NCI-H187 treated with DMSO at 0.1 percent for 48 hours (cell line): Measurements from ENCODE around the gene PEF1.

Experiments used
- DNase-seq: peaks from one replicate; lab custom pipeline; 2025; lab: John Stamatoyannopoulos, UW

PEF1 gene, protein sequence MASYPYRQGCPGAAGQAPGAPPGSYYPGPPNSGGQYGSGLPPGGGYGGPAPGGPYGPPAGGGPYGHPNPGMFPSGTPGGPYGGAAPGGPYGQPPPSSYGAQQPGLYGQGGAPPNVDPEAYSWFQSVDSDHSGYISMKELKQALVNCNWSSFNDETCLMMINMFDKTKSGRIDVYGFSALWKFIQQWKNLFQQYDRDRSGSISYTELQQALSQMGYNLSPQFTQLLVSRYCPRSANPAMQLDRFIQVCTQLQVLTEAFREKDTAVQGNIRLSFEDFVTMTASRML

DNA sequence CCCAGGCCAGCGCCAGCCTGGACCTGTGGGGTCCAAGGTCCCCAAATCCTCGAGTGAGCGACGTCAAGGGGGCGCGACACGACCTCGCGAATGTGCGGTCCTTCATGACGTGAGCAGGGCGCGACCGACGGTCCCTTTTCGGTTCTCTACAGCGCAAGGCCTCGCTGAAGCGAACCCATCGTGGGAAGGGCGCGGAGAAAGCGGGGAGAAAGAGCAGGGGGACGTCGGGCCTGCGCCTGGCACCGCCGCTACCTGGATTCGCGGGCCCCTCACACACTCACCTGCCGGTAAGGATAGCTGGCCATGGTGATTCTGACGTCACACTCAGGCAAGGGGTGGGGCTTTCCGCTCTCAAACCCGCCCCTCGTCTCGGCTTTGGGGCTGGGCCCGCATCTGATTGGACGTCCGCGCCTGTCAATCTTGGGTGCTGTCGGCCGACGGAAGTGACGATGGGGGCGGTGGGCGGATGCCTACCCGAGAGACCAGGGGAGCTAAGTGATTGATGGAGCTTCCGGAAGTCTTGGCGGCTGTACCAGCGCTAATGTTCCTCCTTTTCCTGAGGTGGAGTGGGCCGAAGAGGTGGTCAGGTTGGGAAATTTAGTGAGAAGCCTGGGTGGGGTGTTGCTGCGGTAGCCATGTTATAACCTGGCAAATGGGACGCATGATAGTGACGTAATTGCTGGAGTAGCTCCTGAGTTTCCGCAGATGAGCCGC lies at the start of gene PEF1:
Gene PEF1 (minus strand): TSS at position 317 of the 714 bp plus-strand sequence. CDS start 12 bp downstream, at position 305.
- DNase-seq = peak; percentile 95

DNA sequence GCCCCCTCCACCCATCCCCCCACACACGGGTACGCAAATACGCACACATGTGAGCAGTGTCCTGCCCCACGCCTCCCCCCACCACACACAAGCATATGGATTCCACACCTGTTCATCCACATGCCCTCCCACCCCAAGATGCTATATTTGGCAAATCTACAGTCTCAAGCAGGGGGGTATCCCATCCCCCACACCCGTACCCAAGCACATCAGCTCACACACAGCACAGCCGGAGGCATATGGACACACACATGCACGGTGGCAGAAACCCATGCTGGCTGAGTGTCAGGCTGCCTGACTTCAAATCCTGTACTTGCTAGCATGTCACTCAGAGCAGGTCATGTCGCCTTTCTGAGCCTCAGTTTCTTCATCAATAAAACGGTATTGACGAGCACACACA lies 48.6 kb upstream of the PEF1 start:
- no peak for DNase-seq

DNA sequence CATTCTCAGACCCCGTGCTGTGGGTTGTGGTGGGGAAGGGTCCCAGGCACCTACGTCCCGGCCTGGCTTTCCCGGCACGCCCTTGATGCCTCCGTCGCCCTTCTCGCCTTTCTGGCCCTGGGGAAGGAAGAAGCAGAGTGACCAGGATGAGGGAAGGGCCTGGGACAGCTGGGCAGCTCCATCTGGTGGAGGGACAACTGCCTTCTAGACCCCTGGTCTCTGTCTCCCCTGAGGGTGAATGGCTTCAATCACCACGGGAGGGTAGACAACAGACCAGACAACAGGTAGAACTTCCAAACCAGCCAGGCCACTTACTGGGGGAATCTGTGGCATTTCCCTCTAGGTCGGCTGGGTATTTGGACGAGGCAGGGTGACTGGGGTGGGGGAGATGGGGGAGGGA lies 47.3 kb upstream of the PEF1 start:
- no peak for DNase-seq

DNA sequence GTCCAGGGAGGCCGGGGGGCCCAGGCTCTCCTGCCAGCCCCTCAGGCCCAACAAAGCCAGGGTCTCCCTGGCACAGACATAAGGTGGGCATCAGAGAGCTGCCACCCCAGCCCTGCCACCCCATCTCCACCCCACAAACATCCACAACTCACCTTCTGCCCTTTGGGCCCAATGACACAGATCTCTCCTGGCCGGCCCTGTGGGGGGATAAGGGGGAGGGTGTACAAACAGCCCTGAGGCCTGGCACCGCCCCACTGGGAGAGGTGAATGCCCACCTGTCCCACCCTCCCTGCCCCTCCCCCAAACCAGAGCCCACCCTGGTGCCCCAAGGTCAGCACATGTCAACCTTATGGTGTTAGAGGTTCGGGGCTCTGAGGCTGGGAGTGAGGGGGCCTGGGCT lies 46.8 kb upstream of the PEF1 start:
- DNase-seq = no peak

DNA sequence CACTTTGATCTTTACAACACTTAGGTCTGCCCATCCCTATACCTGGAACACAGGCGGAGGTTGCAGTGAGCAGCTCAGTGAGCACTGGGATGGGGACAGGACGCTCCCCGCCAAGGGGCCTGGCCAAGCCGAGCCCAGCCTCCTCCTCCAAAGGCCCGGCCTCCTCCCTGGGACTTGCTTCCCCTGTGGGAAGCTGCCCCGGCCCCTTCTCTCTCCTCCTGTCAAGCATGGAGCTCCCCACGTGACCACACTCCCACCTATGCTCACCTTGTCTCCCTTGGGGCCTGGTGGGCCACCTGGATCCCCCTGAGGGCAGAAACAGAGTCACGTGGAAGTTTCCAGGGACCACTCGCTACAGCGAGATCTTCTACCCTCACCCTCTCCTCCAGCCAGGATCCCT lies 46.2 kb upstream of the PEF1 start:
- no peak for DNase-seq

DNA sequence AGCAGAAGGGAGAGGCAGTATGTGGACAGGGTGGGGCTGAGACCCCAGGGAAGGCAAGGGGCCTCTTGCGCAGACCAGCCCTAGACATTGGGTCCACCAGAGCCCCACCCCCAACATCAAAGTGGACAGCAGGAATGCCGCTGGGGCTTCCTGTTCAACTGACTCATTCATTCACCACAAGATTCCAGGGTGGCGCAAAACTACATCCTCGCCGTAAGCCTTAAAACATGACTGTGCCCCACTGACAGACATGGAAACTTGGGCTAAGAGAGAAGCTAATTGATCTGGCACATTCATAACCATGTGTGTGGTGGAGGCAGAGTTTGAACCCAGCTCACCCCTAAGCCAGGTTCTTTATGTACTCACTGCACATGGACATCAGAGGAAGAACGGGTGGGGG lies 45.2 kb upstream of the PEF1 start:
- DNase-seq = no peak

DNA sequence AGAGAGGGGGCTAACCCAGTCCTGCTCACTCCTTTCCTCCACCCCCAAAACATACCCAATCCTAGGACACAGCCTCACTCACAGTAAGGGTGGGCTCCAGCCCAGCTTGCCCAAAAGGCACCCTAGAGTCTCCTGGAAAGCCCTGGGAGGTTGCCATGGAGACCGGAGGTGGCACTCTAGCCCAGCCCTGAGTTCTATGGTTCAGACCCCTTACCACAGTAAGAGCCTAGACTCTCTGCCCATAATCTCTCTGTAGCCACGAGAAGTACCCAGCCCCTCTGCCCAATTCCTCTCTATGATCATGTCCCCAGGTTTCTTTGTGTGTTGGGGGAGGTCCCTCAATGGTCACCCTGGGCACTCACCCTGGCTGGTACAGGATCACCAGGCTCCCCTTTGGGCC lies 44.7 kb upstream of the PEF1 start:
- no peak for DNase-seq

DNA sequence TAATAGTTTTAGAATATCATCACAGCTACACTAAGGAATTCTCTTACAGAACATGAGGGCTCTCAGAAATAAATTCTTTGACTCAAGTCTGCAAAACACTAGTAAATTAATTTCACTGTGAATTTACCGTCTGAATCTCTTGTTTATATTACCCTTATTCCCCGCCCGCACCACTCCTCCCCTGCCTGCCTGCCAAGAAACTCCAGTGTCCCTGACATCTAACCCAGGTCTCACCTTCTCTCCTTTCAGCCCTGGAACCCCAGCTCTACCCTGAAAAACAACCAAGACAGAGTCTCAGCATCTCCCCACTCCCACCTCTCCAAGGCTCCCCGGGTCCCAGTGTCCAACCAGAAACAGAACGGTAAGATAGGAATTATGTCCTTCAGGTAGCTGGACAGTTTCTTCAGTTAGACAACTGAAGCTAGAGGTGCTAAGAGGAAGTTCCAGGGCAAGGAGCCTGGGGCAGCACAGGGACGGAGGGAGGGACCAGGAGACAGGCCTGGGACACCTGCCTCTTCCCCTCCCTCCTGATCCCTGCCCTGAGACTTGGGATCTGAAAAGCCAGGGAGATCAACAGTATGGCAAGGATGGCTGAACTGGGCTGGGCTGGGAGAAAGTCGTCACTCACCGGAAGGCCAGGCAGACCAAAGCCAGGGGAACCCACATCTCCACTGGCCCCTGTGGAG lies 43.7 kb upstream of the PEF1 start:
- DNase-seq = no peak

DNA sequence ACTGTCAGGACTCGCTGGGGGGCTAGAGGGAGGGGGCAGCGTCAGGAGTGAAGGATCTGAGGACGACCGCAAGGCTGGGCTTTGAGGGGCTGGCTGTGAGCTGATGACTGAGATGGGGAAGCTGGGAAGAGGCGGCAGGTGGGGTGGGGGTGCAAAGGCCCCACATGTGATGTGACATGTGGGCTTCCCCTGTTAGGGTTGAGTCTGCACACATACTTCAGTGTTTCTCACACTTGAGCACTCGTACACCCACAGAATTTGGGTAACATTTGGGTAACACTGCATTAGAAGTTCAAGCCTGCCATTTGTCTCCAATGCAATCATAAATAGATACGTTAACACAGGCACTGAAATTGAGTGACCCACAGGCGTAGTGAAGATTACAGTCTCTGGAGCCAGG lies 42.9 kb upstream of the PEF1 start:
- DNase-seq = no peak

DNA sequence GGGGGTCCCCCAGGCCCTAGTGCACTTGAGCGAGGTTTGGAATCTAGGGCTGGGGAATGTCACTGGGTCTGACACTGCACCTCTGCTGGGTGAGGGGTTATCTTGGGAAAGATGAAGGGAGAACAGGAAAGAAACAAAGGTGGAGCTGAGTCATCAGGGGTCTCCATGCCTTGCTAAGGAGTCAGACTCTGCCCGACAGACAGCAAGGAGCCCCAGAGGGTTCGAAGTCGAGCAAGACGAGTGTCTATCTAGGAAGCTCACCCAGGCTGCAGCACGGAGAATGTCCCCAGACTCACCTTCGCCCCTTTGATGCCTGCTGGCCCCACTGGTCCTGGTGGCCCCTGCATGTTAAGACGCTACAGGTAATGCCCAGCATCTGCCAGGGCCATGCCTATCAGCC lies 41.1 kb upstream of the PEF1 start:
- no peak for DNase-seq

DNA sequence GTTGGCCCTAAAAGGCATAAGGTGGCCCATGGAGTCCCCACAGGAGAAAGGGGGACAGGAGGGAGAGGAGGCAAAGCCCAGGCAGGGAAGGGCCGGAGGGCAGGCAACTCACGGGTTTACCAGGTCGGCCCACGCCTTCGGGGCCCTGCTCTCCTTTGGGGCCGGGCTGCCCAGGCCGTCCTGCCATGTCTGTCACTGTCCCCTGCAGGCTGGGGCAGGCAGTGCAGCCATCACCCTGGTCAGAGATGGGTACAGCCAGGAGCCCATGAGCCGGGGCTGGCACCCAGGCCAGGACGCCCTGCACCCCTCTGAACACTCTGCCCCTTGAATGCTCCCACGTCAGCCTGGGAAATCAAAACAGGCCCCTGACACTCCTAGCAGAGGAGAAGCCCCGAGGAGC lies 39.3 kb upstream of the PEF1 start:
- no peak for DNase-seq

DNA sequence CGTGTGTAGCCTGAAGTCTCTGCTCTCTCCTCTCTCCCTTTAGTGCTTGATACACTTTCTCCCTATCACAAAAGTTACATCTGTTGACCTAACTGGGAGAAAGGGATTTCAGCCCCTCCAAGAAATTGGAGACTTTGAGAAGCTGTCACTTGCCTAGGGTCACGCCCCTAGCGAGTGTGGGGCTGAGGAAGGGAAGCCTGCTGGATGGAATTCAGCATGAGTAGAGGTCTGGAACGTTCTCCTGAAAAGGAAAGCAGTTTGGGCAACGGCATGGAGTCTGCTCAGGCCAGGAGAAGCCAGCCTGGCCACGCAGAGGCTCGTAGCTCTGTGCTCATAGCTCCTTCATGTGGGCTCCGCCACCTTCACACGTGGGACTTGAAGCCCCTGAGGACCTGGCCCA lies 36.7 kb upstream of the PEF1 start:
- no peak for DNase-seq

DNA sequence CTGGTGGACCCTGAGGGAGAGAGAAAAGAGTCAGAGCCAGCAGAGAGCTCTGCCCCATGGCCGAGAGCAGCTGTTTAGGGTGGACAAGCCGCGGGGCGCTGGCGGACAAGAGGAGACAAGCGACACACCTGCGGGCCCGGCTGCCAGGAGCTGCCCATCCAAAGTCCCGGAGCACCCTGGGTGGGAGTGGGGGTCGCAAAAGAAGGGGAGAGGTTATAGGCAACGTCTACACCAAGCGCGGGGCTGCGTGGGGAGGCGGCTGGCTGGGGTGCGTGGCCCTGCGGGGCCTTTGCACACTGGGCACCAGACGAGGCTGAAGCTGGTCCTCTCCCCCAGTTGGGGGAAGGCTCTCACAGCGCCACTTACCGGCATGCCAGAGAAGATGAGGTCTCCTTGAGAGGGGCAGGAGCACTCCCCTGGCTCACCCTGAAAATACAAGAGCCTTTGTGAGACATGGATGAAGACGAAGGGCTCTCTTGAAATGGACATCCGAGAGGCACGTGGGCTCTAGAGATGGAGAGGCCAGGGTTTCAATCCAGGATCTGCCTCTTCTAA lies 35.1 kb upstream of the PEF1 start:
- DNase-seq = no peak

DNA sequence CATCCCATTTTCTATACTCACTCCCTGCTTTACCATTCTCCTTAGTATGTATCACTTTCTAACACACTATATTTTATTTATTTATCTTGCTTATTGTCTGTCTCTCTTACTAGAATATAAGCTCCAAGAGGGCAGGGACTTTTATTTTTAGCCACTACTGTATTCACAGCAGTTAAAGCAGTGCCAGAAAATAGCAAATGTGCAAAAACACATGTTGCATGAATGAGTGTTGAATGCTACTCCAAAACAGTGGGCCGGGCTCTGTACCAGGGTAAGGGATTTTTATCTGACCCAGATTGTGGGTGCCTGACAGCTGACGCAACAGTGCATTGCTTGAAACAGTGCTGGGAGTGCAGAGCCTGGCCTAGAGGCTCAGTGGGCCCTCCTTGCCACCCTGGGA lies 34.4 kb upstream of the PEF1 start:
- DNase-seq = no peak

DNA sequence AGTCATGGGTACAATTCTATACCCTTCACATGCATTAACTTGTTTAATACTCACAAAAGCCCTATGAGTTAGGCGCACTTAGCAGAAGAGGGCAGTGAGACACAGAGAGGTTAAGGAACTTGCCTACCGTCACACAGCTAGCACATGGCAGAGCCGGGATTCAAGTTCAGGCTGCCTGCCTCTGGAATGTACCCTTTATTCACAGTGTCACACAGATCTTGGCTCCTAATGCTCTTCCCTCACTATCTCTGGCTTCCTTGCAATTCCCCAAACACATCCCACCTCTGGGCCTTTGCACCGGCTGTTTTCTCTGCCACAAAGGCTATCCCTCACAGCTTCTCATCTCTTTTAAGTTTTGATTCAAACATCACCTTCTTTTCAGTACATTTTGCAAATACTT lies 34.0 kb upstream of the PEF1 start:
- DNase-seq = no peak

DNA sequence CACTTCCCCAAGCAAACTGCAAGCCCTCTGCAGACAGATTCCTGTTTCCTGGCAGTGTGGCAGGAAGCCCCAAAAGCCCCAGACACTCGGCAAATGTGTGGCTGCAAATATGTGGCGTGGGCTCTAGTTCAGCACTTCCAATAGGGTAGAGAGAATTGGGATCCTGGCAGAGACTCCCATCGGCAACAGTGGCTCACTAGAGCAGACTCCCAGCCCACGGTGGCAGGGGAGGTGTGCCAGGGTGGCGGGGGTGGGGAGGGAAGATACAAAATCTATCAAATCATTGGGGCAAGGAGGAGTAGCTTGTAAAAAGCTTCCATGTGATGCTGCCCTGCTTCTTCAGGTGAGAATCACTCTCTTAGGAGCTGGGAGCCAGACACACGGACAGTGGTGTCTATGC lies 33.3 kb upstream of the PEF1 start:
- DNase-seq = no peak

DNA sequence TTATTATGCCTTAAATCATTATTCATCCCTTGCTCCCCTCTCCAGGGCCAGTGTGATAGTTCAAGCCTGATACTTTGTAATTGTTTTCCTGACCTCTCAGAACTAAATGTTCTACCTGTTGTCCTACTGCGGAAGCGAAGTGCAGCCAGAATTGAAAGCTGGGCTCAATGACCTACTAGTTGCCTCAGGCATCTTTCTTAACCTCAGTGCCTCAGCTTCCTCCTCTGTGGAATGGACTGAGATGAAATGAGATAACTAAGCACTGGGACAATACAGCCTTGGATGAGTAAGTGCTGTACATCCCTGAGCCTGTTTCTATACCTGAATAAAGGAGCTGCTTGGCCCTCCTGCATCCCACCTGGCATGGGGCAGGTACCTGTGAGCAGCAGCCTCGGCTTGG lies 32.7 kb upstream of the PEF1 start:
- no peak for DNase-seq

DNA sequence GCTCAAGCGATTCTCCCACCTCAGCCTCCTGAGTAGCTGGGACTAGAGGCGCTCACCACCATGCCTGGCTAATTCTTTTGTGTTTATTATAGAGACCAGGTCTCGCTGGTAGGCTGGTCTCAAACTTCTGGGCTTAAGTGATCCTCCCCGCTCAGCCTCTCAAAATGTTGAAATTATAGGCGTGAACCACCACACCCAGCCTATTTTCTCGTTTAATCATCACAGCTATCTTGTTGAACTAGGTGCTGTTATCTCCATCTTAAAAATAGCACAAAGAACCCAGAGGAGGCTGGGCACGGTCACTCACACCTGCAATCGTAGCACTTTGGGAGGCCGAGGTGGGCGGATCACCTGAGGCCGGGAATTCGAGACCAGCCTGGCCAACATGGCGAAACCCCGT lies 31.1 kb upstream of the PEF1 start:
- no peak for DNase-seq

DNA sequence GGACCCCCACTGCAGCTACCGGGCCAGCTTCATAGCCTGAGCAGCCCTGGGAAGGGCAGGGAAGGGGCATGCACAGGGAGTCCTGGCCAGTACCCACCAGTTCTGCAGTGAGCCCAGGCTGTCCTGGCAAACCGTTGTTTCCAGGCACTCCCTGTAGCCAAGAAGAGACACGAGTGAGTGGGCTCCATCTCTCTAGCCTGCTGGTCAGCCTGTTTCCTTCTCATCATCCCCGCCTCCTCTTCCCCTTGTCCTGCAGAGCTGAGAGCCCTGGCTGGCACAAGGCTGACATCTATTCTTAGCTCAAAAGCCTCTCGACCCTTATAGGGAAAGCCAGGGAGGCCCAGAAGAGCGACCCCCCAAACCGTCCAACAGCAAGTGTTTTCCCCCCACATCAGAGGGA lies 30.5 kb upstream of the PEF1 start:
- DNase-seq = no peak

DNA sequence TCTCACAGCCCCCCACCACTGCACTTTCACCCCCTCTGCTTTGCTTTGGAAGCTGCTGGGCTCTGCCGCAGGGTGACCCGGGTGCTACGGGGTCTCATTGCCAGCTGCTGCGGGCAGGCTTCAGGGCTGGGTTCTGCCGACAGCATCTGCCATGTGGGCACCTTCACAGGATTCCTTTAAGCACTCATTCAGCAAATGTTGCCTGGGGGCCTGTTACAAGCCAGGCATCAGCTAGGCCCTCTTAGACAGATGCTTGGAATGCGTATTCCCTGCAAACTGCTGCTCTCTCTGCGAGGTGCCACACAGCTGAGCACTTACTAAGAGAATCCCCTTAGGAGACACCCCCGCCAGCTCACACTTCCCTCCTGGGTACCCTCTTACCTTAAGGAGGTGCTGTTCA lies 29.9 kb upstream of the PEF1 start:
- DNase-seq = no peak

DNA sequence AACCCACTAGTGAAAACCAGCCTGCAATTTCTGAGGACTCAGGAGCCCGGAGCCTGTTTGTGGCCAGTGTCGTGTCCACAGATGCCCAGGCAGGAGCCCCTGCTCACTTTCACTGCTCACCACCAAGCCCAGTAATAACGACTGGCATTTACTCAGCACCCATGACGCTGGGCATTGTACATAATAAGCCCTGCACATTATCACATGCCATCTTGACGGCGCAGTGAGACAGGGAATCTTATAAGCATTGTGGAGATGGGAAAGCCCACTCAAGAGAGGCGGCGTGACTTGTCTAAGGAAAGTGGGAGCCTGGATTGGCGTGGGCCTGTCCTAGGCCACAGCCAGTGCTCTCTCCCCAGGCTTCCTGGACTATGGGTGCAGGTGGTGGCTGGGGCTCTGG lies 28.8 kb upstream of the PEF1 start:
- no peak for DNase-seq

DNA sequence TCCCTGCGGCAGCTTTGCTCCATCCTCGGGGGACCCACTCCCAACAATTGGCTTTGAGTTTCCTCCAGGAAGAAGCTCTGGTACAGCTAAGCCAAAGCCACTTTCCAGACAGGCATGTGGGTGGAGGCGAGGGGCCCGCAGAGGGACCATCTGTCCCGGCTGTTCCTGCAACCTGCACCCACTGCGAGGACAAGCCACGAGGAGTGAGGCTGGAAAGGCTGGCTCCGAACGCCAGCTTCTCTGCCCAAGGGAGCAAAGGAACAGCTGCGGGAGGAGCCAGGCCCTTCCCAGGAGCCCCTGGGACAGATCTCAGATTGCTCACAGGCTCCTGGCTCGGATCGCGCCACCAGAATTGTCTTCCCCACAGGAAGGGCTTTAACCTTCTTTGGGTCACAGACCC lies 28.3 kb upstream of the PEF1 start:
- DNase-seq = no peak

DNA sequence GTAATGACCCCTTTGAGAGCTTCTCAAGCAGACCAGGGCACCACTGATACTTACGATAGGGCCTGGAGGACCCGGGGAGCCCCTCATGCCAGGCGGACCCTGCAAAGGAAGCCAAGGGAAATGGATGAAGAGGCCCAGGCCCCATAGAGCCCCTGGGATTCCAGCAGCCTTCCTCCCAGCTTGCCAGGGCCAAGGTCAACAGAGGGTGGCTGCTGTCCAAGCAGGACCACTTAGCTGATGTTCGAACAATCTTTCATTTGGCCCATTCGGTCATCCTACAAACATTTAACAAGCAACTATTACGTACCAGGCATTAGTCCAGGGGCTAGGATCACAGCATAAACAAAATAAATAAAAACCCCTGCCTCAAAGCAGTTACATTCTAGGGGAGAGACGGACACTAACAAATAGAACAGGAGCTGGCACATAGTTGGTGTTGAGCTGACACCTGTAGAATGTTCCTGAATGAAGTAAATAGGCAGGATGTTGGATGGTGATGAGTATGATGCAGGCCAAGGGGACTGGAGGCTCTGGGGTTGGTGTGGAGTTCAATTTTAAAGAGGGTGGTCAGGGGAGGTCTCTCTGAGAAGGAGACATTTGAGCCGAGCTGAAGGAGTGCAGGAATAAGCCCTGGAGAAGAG lies 27.0 kb upstream of the PEF1 start:
- DNase-seq = no peak
